ENCODE data around the gene CLCNKA.

DNA sequence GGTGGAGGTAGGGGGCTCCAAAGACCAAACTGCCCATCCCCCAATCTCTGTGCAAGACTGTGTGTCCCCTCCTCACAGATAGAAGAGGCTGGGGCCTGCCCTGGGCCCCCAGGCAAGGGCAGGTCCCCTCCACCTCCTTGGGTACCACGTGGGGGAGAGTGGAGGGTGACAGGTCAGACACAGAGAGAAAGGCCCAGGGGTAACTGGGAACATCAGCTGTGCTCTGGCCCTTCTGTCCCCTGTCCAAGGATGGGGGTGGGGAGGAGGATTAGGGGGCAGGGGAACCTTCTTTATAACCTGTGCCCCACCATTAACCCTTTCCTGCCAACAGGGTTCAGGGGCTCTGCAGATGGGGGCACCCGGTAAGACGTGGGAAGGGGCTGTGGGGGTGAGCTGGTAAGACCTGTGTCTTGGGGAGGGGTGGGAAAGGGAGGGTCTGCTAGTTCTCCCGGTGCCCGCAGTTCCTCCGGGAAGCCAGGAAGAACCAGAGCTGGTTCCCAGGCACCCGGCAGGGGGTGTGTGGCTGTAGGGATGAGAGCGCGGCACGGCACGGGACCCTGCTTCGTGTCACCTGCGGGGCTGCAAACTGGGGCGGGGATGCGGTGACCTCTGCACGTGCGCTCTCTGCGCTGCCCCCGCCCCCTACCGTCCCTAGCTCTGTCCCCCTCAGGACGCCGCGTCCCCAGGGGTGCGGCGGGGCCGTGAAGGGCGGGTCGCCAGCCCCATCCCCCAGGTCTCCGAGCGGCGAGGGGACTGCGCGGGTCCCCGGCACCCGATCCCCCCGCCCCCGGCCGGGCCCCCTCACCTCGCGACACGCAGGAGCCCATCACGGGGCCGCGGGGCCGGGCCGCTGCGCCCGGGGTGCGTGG, 51.0 kb downstream of the CLCNKA start:
- TF ChIP-seq, protein P1, sequence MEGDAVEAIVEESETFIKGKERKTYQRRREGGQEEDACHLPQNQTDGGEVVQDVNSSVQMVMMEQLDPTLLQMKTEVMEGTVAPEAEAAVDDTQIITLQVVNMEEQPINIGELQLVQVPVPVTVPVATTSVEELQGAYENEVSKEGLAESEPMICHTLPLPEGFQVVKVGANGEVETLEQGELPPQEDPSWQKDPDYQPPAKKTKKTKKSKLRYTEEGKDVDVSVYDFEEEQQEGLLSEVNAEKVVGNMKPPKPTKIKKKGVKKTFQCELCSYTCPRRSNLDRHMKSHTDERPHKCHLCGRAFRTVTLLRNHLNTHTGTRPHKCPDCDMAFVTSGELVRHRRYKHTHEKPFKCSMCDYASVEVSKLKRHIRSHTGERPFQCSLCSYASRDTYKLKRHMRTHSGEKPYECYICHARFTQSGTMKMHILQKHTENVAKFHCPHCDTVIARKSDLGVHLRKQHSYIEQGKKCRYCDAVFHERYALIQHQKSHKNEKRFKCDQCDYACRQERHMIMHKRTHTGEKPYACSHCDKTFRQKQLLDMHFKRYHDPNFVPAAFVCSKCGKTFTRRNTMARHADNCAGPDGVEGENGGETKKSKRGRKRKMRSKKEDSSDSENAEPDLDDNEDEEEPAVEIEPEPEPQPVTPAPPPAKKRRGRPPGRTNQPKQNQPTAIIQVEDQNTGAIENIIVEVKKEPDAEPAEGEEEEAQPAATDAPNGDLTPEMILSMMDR (IDR thresholded peaks at IDR 0.05; ENCODE audit: low read depth, low read length): no peak
- no peak for TF ChIP-seq EZH2phosphoT487 (IDR thresholded peaks at IDR 0.05; ENCODE audit: low read depth)

Data from OCI-LY3 (cell line).